Esophagus muscularis mucosa (tissue), 3 donors: ENCODE measurements around the gene NRXN3.

ENCODE experiments used
- CTCF ChIP-seq, 3 experiments: fragments of 200-600 bp in 2 of 3; fragments of 450-650 bp in 1 of 3; sonication (generic) in 2 of 3; IDR thresholded peaks; one replicate each; pipeline ENCODE4 v1.5.1; 2017 to 2019; ENCODE audit warnings: antibody characterized with exemption in 3 of 3, mild to moderate bottlenecking in 2 of 3, moderate library complexity in 1 of 3
- POLR2A ChIP-seq: fragments of 450-650 bp; IDR thresholded peaks from one replicate; pipeline ENCODE4 v1.6.1; 2017; ENCODE audit warnings: antibody characterized with exemption, moderate library complexity, mild to moderate bottlenecking, low read depth

GRCh38 chr14:78566026-78566858 lies 396.1 kb downstream of the NRXN3 start:
- TF ChIP-seq CTCF (IDR thresholded peaks at IDR 0.05) (peak; percentile 39 to 69 (median 54)), POLR2A (no peak)
